GM18951 (cell line): ENCODE measurements around the gene ACOT8.
"Not testable (repeated sequence)": the region's sequence is repeated elsewhere in the genome, so short reads cannot be mapped to it uniquely, and the experiment has no call there.

ENCODE experiments used
- POLR2A ChIP-seq: IDR thresholded peaks from 4 replicates; pipeline ENCODE4 v1.6.1; 2011; ENCODE audit warnings: mild to moderate bottlenecking; ENCODE audit not compliant: insufficient read length, insufficient read depth; ENCODE audit errors: extremely low read depth
- in situ Hi-C: fragments of 300-500 bp; cut with MboI; formaldehyde crosslinking; loops from one replicate; pipeline ENCODE4 v1.12.0; 2022; ENCODE audit warnings: low sequenced_read_pairs, mixed read lengths, inconsistent platforms; ENCODE audit not compliant: unreplicated experiment

Gene ACOT8

GRCh38 chr20:45878076-45878761 lies 21.0 kb upstream of the ACOT8 start:
- TF ChIP-seq POLR2A, result no peak
- in situ Hi-C loops, result no loop called here

GRCh38 chr20:45874576-45874975 lies 17.4 kb upstream of the ACOT8 start:
- in situ Hi-C loops, result no loop called here

GRCh38 chr20:45874104-45874481 lies 16.9 kb upstream of the ACOT8 start:
- in situ Hi-C loops, result not testable (repeated sequence)

More at GRCh38 chr20:45874576-45874975, 17.4 kb upstream of the ACOT8 start:
- TF ChIP-seq POLR2A, result no peak

- in situ Hi-C loops, result no loop called here
- no peak for TF ChIP-seq POLR2A
Observed at GRCh38 chr20:45873409-45874103, 16.4 kb upstream of the ACOT8 start.

- in situ Hi-C loops, result no loop called here
- no peak for TF ChIP-seq POLR2A
Observed at GRCh38 chr20:45872626-45873025, 15.4 kb upstream of the ACOT8 start.

GRCh38 chr20:45867819-45868176 lies 10.6 kb upstream of the ACOT8 start:
- TF ChIP-seq POLR2A, result no peak
- in situ Hi-C loops, result no loop called here

GRCh38 chr20:45867136-45867818 lies 10.1 kb upstream of the ACOT8 start:
- in situ Hi-C loops, result no loop called here
- no peak for TF ChIP-seq POLR2A

GRCh38 chr20:45866454-45866853 lies 9.3 kb upstream of the ACOT8 start:
- no peak for TF ChIP-seq POLR2A
- in situ Hi-C loops, result no loop called here

- in situ Hi-C loops, result no loop called here
- no peak for TF ChIP-seq POLR2A
Observed at GRCh38 chr20:45863543-45864470, 6.6 kb upstream of the ACOT8 start.

GRCh38 chr20:45861221-45862075 lies 4.3 kb upstream of the ACOT8 start:
- TF ChIP-seq POLR2A, result no peak
- in situ Hi-C loops, result no loop called here

GRCh38 chr20:45860560-45861220 lies 3.5 kb upstream of the ACOT8 start:
- in situ Hi-C loops, result no loop called here
- TF ChIP-seq POLR2A, result no peak

GRCh38 chr20:45859916-45860315 lies 2.7 kb upstream of the ACOT8 start:
- in situ Hi-C loops, result no loop called here
- no peak for TF ChIP-seq POLR2A

GRCh38 chr20:45857882-45858216 lies 657 bp upstream of the ACOT8 start:
- no peak for TF ChIP-seq POLR2A
- in situ Hi-C loops, result no loop called here
